ENCODE measurements around the gene NEDD8. TPM values are rescaled to one million over a fixed set of nuclear protein-coding genes. Genes with fewer than 3 reads are reported as not detected.

The NEDD8 gene
- total RNA-seq, 1 donor from 2014 or later = 154 TPM

- Mint-ChIP-seq H3K27ac (ENCODE audit: unreplicated experiment) (no peak overlapping the region), H3K36me3 (ENCODE audit: low read depth, unreplicated experiment) (peaks cover 32% of the 10 kb centered on the region), H3K4me3 (ENCODE audit: unreplicated experiment) (peak overlapping the region; percentile 42), H3K4me1 (ENCODE audit: unreplicated experiment) (peaks cover 8% of the 10 kb centered on the region), H3K27me3 (ENCODE audit: unreplicated experiment) (peaks cover 7% of the 10 kb centered on the region), H3K9me3 (ENCODE audit: unreplicated experiment) (no peaks in the 10 kb centered on the region)
- DNase-seq (ENCODE audit: low spot score) = no peak
- no peak for TF ChIP-seq CTCF (IDR thresholded peaks at IDR 0.05; ENCODE audit: unreplicated experiment)
Observed at GRCh38 chr14:24179294-24179960, 52.7 kb downstream of the NEDD8 start.

GRCh38 chr14:24178399-24179178, 53.6 kb downstream of the NEDD8 start:
- no peak overlapping the region for H3K27ac Mint-ChIP-seq (ENCODE audit: unreplicated experiment)
- no peaks in the 10 kb centered on the region for H3K9me3 Mint-ChIP-seq (ENCODE audit: unreplicated experiment)
- H3K4me3 Mint-ChIP-seq (ENCODE audit: unreplicated experiment) = peak overlapping the region; percentile 42
- DNase-seq (ENCODE audit: low spot score) = no peak
- no peak for TF ChIP-seq CTCF (IDR thresholded peaks at IDR 0.05; ENCODE audit: unreplicated experiment)
- peaks cover 8% of the 10 kb centered on the region for H3K4me1 Mint-ChIP-seq (ENCODE audit: unreplicated experiment)
- H3K36me3 Mint-ChIP-seq (ENCODE audit: low read depth, unreplicated experiment) = peaks cover 32% of the 10 kb centered on the region
- H3K27me3 Mint-ChIP-seq (ENCODE audit: unreplicated experiment) = peaks cover 9% of the 10 kb centered on the region

GRCh38 chr14:24177891-24178290, 54.3 kb downstream of the NEDD8 start:
- H3K36me3 Mint-ChIP-seq (ENCODE audit: low read depth, unreplicated experiment) = peaks cover 28% of the 10 kb centered on the region

GRCh38 chr14:24177041-24177825, 54.9 kb downstream of the NEDD8 start:
- Mint-ChIP-seq H3K27me3 (ENCODE audit: unreplicated experiment) (peaks cover 10% of the 10 kb centered on the region), H3K27ac (ENCODE audit: unreplicated experiment) (no peak overlapping the region), H3K4me1 (ENCODE audit: unreplicated experiment) (peaks cover 4% of the 10 kb centered on the region), H3K9me3 (ENCODE audit: unreplicated experiment) (no peaks in the 10 kb centered on the region), H3K4me3 (ENCODE audit: unreplicated experiment) (no peak overlapping the region), H3K36me3 (ENCODE audit: low read depth, unreplicated experiment) (peaks cover 23% of the 10 kb centered on the region)
- TF ChIP-seq CTCF (IDR thresholded peaks at IDR 0.05; ENCODE audit: unreplicated experiment) = no peak
- DNase-seq (ENCODE audit: low spot score) = no peak

More at GRCh38 chr14:24177891-24178290, 54.3 kb downstream of the NEDD8 start:
- Mint-ChIP-seq H3K9me3 (ENCODE audit: unreplicated experiment) (no peaks in the 10 kb centered on the region), H3K4me3 (ENCODE audit: unreplicated experiment) (no peak overlapping the region), H3K4me1 (ENCODE audit: unreplicated experiment) (peaks cover 8% of the 10 kb centered on the region), H3K27me3 (ENCODE audit: unreplicated experiment) (peaks cover 9% of the 10 kb centered on the region), H3K27ac (ENCODE audit: unreplicated experiment) (no peak overlapping the region)
- DNase-seq (ENCODE audit: low spot score) = no peak
- TF ChIP-seq CTCF (IDR thresholded peaks at IDR 0.05; ENCODE audit: unreplicated experiment) = no peak

Data from endothelial cell (in vitro differentiated cells).